ENCODE results near the gene SLC45A2.

SLC45A2 gene

GRCh38 chr5:34005681-34006080, 21.2 kb upstream of the SLC45A2 start:
- DNase-seq, result no peak

GRCh38 chr5:34005211-34005610, 20.7 kb upstream of the SLC45A2 start:
- DNase-seq, result no peak

GRCh38 chr5:34003941-34004340, 19.4 kb upstream of the SLC45A2 start:
- DNase-seq, result no peak

- no peak for DNase-seq
Measured at GRCh38 chr5:34002629-34003328, 18.3 kb upstream of the SLC45A2 start.

GRCh38 chr5:34001241-34001841, 16.8 kb upstream of the SLC45A2 start:
- DNase-seq, result no peak

GRCh38 chr5:33999978-34000377, 15.5 kb upstream of the SLC45A2 start:
- no peak for DNase-seq

- DNase-seq, result no peak
Measured at GRCh38 chr5:33997331-33997983, 13.0 kb upstream of the SLC45A2 start.

GRCh38 chr5:33995865-33996264, 11.4 kb upstream of the SLC45A2 start:
- no peak for DNase-seq

- DNase-seq, result no peak
Measured at GRCh38 chr5:33994845-33995244, 10.4 kb upstream of the SLC45A2 start.

- DNase-seq, result no peak
Measured at GRCh38 chr5:33992864-33993263, 8.4 kb upstream of the SLC45A2 start.

GRCh38 chr5:33985447-33985846, 954 bp upstream of the SLC45A2 start:
- no peak for DNase-seq

GRCh38 chr5:33984178-33984577, 315 bp downstream of the SLC45A2 start:
- no peak for DNase-seq

- DNase-seq, result no peak
Measured at GRCh38 chr5:33981408-33982162, 2.9 kb downstream of the SLC45A2 start.

- DNase-seq, result no peak
Measured at GRCh38 chr5:33980030-33980429, 4.5 kb downstream of the SLC45A2 start.

- no peak for DNase-seq
Measured at GRCh38 chr5:33978306-33978705, 6.2 kb downstream of the SLC45A2 start.

GRCh38 chr5:33976307-33976706, 8.2 kb downstream of the SLC45A2 start:
- DNase-seq, result no peak

GRCh38 chr5:33975852-33976251, 8.6 kb downstream of the SLC45A2 start:
- no peak for DNase-seq

GRCh38 chr5:33973271-33973670, 11.2 kb downstream of the SLC45A2 start:
- no peak for DNase-seq

GRCh38 chr5:33969572-33970452, 14.7 kb downstream of the SLC45A2 start:
- DNase-seq, result no peak

GRCh38 chr5:33968211-33969005, 16.1 kb downstream of the SLC45A2 start:
- no peak for DNase-seq

GRCh38 chr5:33966805-33967204, 17.7 kb downstream of the SLC45A2 start:
- DNase-seq, result no peak

Measured in effector CD8-positive, alpha-beta T cell (primary cell).